Neural crest cell (in vitro differentiated cells): Measurements from ENCODE around the gene LZTR1. TPM values are rescaled to one million over a fixed set of nuclear protein-coding genes. Genes with fewer than 3 reads are reported as not detected.
A peak's percentile ranks its signal among the peaks of the same experiment; 100 is the strongest.

ENCODE experiments used
- DNase-seq: peaks from one replicate; pipeline ENCODE4 v3.0.0; 2021; ENCODE audit warnings: low read depth, mixed read lengths, low spot score
- H3K27ac Mint-ChIP-seq: one replicate; pipeline ENCODE4 v1.8.0; 2021; ENCODE audit warnings: mild to moderate bottlenecking, mixed read lengths; ENCODE audit not compliant: unreplicated experiment
- H3K27me3 Mint-ChIP-seq: 2 replicates; pipeline ENCODE4 v1.8.0; 2021; ENCODE audit warnings: low read depth, mild to moderate bottlenecking, mixed read lengths
- H3K36me3 Mint-ChIP-seq: 2 replicates; pipeline ENCODE4 v1.8.0; 2021; ENCODE audit warnings: low read depth, mild to moderate bottlenecking, mixed read lengths
- H3K4me1 Mint-ChIP-seq: 2 replicates; pipeline ENCODE4 v1.8.0; 2021; ENCODE audit warnings: mixed read lengths
- H3K4me3 Mint-ChIP-seq: one replicate; pipeline ENCODE4 v1.8.0; 2021; ENCODE audit warnings: mild to moderate bottlenecking, mixed read lengths
- H3K9me3 Mint-ChIP-seq: 2 replicates; pipeline ENCODE4 v1.8.0; 2021; ENCODE audit warnings: mixed read lengths
- CTCF ChIP-seq: fragments of 200-600 bp; sonication (generic); conservative IDR thresholded peaks from 2 replicates; pipeline ENCODE4 v1.5.0; 2021; ENCODE audit warnings: antibody characterized with exemption, mild to moderate bottlenecking
- total RNA-seq: library from RNA; stranded (reverse); gene quantifications from 2 replicates; pipeline ENCODE4 v1.2.1, GENCODE V29; 2021

Gene LZTR1
- total RNA-seq, 1 donor from 2014 or later: 94.5 TPM

GRCh38 chr22:21025763-21026755, 44.0 kb downstream of the LZTR1 start:
- Mint-ChIP-seq H3K4me1 (peaks cover 11% of the 10 kb centered on the region), H3K4me3 (no peak overlapping the region), H3K27ac (no peak overlapping the region), H3K9me3 (no peaks in the 10 kb centered on the region), H3K27me3 (no peaks in the 10 kb centered on the region), H3K36me3 (no peaks in the 10 kb centered on the region)
- no peak for DNase-seq
- no peak for TF ChIP-seq CTCF

- DNase-seq: no peak
- no peak for TF ChIP-seq CTCF
- Mint-ChIP-seq H3K27ac (no peak overlapping the region), H3K4me1 (peaks cover 12% of the 10 kb centered on the region), H3K9me3 (no peaks in the 10 kb centered on the region), H3K27me3 (no peaks in the 10 kb centered on the region), H3K36me3 (no peaks in the 10 kb centered on the region), H3K4me3 (no peak overlapping the region)
These were observed 44.9 kb downstream of the LZTR1 start for GRCh38 chr22:21026783-21027692.

- DNase-seq: no peak
- H3K27ac Mint-ChIP-seq: peak overlapping the region; percentile 94
These were observed 46.5 kb downstream of the LZTR1 start for GRCh38 chr22:21028277-21029251.

GRCh38 chr22:21029486-21030025, 47.5 kb downstream of the LZTR1 start:
- TF ChIP-seq CTCF: no peak
- Mint-ChIP-seq H3K4me1 (peaks cover 20% of the 10 kb centered on the region), H3K9me3 (no peaks in the 10 kb centered on the region), H3K36me3 (no peaks in the 10 kb centered on the region), H3K27me3 (no peaks in the 10 kb centered on the region), H3K4me3 (no peak overlapping the region), H3K27ac (peak overlapping the region; percentile 94)
- DNase-seq: no peak

More at GRCh38 chr22:21028277-21029251, 46.5 kb downstream of the LZTR1 start:
- Mint-ChIP-seq H3K4me3 (no peak overlapping the region), H3K27me3 (no peaks in the 10 kb centered on the region), H3K9me3 (no peaks in the 10 kb centered on the region), H3K36me3 (no peaks in the 10 kb centered on the region), H3K4me1 (peaks cover 20% of the 10 kb centered on the region)
- TF ChIP-seq CTCF: no peak
